Nephron progenitor cell (in vitro differentiated cells): ENCODE results near the gene SWAP70.

Source experiments
- DNase-seq: peaks from one replicate; pipeline ENCODE4 v3.0.0; 2021
- H3K27ac Mint-ChIP-seq: 2 replicates; pipeline ENCODE4 v1.8.0; 2021; ENCODE audit warnings: mild to moderate bottlenecking, moderate library complexity, mixed read lengths
- H3K27me3 Mint-ChIP-seq: 2 replicates; pipeline ENCODE4 v1.8.0; 2021; ENCODE audit warnings: mild to moderate bottlenecking, low read depth, mixed read lengths; ENCODE audit not compliant: poor library complexity
- H3K36me3 Mint-ChIP-seq: 2 replicates; pipeline ENCODE4 v1.8.0; 2021; ENCODE audit warnings: low read depth, mixed read lengths
- H3K4me1 Mint-ChIP-seq: 2 replicates; pipeline ENCODE4 v1.8.0; 2021; ENCODE audit warnings: mixed read lengths
- H3K4me3 Mint-ChIP-seq: 2 replicates; pipeline ENCODE4 v1.8.0; 2021; ENCODE audit warnings: mild to moderate bottlenecking, moderate library complexity, mixed read lengths
- H3K9me3 Mint-ChIP-seq: 2 replicates; pipeline ENCODE4 v1.8.0; 2021; ENCODE audit warnings: mild to moderate bottlenecking, moderate library complexity, mixed read lengths
- CTCF ChIP-seq: fragments of 200-600 bp; sonication (generic); IDR thresholded peaks from 2 replicates; pipeline ENCODE4 v1.5.0; 2021; ENCODE audit warnings: antibody characterized with exemption

SWAP70 gene

GRCh38 chr11:9745411-9746211 is 81.7 kb downstream of the SWAP70 start:
- Mint-ChIP-seq H3K36me3 (peaks cover 65% of the 10 kb centered on the region), H3K27ac (no peak overlapping the region), H3K27me3 (no peaks in the 10 kb centered on the region), H3K9me3 (peaks cover 12% of the 10 kb centered on the region), H3K4me3 (no peak overlapping the region), H3K4me1 (no peaks in the 10 kb centered on the region)
- TF ChIP-seq CTCF: no peak
- no peak for DNase-seq

GRCh38 chr11:9747229-9747628 is 83.4 kb downstream of the SWAP70 start:
- no peaks in the 10 kb centered on the region for H3K4me1 Mint-ChIP-seq
- no peak for TF ChIP-seq CTCF
- H3K9me3 Mint-ChIP-seq: peaks cover 7% of the 10 kb centered on the region
- H3K27ac Mint-ChIP-seq: no peak overlapping the region
- H3K36me3 Mint-ChIP-seq: peaks cover 54% of the 10 kb centered on the region
- no peak for DNase-seq
- H3K27me3 Mint-ChIP-seq: no peaks in the 10 kb centered on the region
- no peak overlapping the region for H3K4me3 Mint-ChIP-seq

GRCh38 chr11:9747828-9748227 is 84.0 kb downstream of the SWAP70 start:
- Mint-ChIP-seq H3K27me3 (no peaks in the 10 kb centered on the region), H3K4me3 (no peak overlapping the region), H3K4me1 (no peaks in the 10 kb centered on the region), H3K36me3 (peaks cover 49% of the 10 kb centered on the region), H3K27ac (peak overlapping the region; percentile 65), H3K9me3 (peaks cover 4% of the 10 kb centered on the region)
- no peak for TF ChIP-seq CTCF
- no peak for DNase-seq

GRCh38 chr11:9748361-9748970 is 84.6 kb downstream of the SWAP70 start:
- no peak for DNase-seq
- no peak overlapping the region for H3K4me3 Mint-ChIP-seq
- H3K27ac Mint-ChIP-seq: no peak overlapping the region
- H3K4me1 Mint-ChIP-seq: no peaks in the 10 kb centered on the region
- peak; percentile 38 for TF ChIP-seq CTCF
- H3K9me3 Mint-ChIP-seq: peaks cover 4% of the 10 kb centered on the region
- H3K27me3 Mint-ChIP-seq: no peaks in the 10 kb centered on the region
- H3K36me3 Mint-ChIP-seq: peaks cover 48% of the 10 kb centered on the region

- DNase-seq: no peak
- Mint-ChIP-seq H3K9me3 (no peaks in the 10 kb centered on the region), H3K4me3 (no peak overlapping the region), H3K27ac (peak overlapping the region; percentile 64), H3K36me3 (peaks cover 31% of the 10 kb centered on the region), H3K4me1 (peaks cover 1% of the 10 kb centered on the region), H3K27me3 (no peaks in the 10 kb centered on the region)
- no peak for TF ChIP-seq CTCF
These were observed 86.7 kb downstream of the SWAP70 start for GRCh38 chr11:9750551-9750950.

GRCh38 chr11:9752091-9752490 is 88.2 kb downstream of the SWAP70 start:
- H3K27me3 Mint-ChIP-seq: no peaks in the 10 kb centered on the region
- peaks cover 31% of the 10 kb centered on the region for H3K36me3 Mint-ChIP-seq
- no peak overlapping the region for H3K4me3 Mint-ChIP-seq
- no peaks in the 10 kb centered on the region for H3K9me3 Mint-ChIP-seq
- TF ChIP-seq CTCF: no peak
- no peak overlapping the region for H3K27ac Mint-ChIP-seq
- peaks cover 14% of the 10 kb centered on the region for H3K4me1 Mint-ChIP-seq
- no peak for DNase-seq
